AG08396 (cell line): ENCODE results near the gene USP13.
"Not testable (repeated sequence)": the region's sequence is repeated elsewhere in the genome, so short reads cannot be mapped to it uniquely, and the experiment has no call there.

ENCODE experiments used
- DNase-seq: peaks from one replicate; pipeline ENCODE4 v3.0.0; 2012; ENCODE audit warnings: low spot score, mixed read lengths

The USP13 gene

DNA sequence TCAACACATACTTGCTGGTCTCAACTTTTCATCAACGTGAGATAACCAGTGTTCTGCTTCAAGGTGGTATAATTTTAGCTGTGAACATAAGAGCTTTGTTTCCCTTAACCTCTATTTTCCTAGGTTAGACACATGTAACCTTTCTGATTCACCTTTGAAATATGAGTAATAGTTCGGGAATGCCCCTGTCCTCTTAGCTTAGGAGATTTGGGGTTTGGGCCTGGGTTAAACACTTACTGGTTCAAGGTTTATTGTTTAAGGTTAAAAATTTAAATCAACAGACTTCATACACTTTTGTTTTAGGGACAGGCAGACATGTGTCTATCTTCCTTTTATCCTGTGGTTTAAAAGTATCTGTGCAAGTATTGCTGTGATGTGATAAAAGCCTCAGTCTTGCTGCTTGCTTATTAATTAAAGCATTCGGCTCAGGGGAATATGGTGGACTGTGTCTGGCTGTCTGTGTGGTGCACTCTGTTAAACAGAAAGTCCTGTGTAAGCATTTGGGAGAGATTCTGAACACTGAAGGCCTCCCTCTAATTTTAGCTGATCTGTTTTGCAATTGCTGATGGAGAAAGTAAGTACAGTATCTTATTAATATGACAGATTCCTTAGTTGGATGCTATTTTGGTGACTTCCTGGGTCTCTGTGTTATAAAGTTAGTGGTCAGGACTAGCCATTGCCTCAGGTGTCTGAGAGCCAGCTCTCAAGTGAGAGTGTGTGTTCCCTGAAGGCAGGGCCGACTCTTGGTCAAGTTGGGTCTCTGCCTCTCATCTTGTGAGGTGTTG is 81.8 kb downstream of the USP13 start:
- no peak for DNase-seq

- DNase-seq = no peak
These were observed 82.5 kb downstream of the USP13 start for GRCh38 chr3:179735321-179735720.

- no peak for DNase-seq
These were observed 86.2 kb downstream of the USP13 start for GRCh38 chr3:179738998-179739397.

GRCh38 chr3:179739816-179740594 is 87.2 kb downstream of the USP13 start:
- no peak for DNase-seq

- DNase-seq = no peak
These were observed 91.1 kb downstream of the USP13 start for GRCh38 chr3:179743913-179744312.

DNA sequence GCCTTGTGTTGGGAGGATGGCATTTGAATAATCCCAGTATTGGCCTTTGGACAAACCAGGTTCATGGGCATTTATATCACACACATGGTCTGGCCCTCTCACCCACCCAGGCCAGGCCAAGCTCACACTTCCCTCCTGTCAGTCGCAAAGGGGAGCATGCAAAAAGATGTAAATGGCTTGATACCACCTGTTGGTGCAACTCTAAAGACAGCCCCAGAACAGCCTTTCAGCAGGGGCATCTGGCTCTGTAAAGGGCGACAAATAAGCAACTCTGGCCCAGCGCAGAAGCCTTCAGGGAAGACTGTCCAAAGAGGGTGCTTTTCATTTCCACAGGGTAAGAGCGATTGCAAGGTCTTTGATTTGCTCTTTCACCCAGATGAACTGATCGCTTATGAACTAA is 91.8 kb downstream of the USP13 start:
- DNase-seq = no peak

GRCh38 chr3:179745079-179745478 is 92.2 kb downstream of the USP13 start:
- no peak for DNase-seq

DNA sequence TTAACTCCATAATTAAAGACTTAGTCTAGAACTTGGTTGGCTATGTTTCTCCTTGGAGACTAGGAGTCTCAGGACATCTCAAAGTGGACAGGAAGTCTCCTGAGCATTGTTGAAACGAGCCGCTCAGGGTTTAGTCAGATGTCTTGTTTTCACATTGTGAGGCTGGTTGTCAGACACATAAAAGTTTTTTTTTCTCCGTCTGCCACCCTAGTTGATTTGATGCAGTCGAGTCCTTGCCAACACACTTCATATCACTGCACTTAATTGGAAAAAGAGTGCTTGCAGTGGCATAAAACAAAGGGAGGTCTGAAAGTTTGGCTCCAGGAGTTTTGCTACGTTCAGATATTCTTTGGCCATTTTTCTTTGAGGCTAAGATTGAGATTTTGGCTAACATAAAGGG is 92.9 kb downstream of the USP13 start:
- no peak for DNase-seq

- peak; percentile 40 for DNase-seq
These were observed 98.0 kb downstream of the USP13 start for GRCh38 chr3:179750720-179751328.

DNA sequence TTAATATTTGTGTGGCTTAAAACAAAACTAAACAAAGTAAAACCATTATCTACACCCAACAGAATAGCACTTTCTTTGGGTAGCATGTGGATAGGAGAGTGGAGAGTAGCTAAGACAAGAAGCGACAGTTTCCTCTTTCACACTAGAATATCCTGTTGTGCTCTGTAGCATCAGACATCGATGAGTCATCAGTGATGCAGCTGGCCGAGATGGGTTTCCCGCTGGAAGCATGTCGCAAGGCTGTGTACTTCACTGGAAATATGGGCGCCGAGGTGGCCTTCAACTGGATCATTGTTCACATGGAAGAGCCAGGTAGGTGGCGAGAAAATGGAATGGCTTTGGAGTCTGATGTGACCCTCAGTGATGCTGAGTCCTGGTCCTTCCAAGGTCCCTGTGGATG is 108.1 kb downstream of the USP13 start:
- no peak for DNase-seq

GRCh38 chr3:179765396-179765795 is 112.6 kb downstream of the USP13 start:
- no peak for DNase-seq

- no peak for DNase-seq
These were observed 113.7 kb downstream of the USP13 start for GRCh38 chr3:179766416-179767133.

DNA sequence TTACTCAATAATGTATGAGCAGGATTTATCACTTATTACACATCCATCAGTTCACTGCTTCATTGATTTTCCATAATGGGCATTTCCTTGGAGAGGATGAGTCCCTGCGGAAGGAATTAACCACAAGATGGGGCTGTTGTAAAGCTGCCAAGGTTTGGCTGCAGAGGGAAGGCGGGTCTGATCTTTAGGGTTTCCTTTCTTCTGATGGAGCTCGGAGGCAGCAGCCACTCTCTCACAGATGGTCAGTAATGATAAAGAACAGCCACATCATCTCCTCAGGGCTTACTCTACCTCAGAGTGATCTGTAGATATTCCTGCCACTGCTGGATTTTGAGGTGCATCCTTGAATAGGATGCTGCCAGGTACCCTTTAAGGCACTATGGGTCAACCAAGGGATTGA is 115.2 kb downstream of the USP13 start:
- DNase-seq = peak; percentile 80

DNA sequence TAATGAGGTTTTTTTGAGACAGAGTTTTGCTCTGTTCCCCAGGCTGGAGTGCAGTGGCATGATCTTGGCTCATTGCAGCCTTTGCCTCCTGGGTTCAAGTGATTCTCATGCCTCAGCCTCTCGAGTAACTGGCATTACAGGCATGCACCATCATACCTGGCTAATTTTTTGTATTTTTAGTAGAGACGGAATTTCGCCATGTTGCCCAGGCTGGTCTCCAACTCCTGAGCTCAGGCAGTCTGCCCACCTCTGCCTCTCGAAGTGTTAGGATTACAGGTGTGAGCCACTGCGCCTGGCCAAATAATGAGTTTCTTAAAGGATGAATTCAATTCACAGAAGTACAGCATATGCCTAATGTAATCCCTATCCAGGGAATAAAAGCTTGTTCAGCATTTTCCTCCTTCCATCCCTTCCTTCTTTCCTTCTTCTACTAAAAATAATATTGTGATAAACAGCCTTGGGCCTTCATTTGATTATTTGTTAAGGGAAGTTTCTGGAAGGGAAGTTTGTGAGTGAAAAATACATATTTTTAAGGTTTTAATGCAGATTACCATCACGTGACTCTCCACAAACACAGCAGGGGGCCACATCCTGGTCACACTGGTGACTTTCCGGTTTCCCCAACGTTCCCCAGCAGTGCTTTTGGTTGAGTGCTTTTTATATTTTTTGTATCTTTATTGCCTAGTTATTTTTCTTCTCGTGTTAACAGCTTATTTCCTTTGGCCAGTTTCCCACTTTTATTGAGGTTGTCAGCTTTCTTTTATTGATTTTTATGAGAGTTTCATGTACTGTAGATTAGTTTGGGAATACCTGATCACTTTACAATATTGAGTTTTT is 116.8 kb downstream of the USP13 start:
- DNase-seq = no peak

DNA sequence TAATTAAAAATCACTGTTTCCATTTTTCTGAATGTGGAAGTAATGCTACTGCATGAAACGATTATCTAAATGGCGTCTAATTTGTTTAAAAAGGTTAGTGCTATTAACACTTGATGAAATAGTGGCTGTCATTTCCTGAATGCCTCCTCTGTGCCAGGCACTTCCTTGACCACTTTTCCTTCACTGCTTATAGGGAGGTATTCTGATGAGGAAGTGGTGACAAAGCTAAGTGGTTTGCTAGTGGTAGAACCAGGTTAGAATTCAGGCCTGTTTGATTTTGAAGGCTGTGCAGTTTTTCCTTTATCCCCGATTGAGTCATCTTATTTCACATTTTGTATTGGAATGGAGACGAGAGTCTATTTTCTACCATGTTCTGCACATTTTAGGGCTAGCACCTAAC is 119.0 kb downstream of the USP13 start:
- no peak for DNase-seq

GRCh38 chr3:179772297-179772696 is 119.5 kb downstream of the USP13 start:
- no peak for DNase-seq

DNA sequence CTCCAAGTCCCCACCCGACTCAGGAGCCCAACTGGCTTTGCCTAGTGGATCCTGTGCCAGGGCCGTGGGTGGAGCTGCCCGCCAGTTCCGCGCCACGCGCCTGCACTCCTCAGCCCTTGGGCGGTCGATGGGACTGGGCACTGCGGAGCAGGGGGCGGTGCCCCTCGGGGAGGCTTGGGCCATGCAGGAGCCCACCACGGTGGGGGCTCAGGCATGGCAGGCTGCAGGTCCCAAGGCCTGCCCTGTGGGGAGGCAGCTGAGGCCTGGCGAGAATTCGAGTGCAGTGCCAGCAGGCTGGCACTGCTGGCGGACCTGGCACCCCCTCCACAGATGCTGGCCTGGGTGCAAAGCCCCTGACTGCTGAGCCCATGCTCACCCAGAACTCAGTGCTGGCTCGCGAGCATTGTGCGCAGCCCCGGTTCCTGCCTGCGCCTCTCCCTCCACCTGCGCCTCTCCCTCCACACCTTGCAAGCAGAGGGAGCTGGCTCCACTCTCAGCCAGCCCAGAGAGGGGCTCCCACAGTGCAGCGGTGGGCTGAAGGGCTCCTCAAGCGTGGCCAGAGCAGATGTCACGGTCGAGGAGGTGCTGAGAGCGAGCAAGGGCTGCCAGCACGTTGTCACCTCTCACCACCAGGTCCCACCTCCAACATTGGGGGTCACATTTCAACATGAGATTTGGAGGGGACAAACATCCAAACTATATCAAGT is 122.7 kb downstream of the USP13 start:
- DNase-seq = no peak

DNA sequence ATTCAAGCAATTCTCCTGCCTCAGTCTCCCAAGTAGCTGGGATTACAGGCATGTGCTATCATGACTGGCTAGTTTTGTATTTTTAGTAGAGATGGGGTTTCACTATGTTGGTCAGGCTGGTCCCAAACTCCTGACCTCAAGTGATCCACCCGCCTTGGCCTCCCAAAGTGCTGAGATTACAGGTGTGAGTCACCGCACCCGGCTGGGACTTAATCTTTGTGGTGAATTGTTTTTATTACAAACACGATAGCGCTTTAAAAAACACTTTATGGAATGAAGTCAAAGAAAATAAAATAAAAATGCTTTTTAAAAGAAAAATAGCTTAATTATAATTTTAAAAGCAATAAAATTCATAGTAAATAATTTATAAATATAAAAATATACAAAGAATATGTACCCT is 130.0 kb downstream of the USP13 start:
- not testable (repeated sequence) for DNase-seq

DNA sequence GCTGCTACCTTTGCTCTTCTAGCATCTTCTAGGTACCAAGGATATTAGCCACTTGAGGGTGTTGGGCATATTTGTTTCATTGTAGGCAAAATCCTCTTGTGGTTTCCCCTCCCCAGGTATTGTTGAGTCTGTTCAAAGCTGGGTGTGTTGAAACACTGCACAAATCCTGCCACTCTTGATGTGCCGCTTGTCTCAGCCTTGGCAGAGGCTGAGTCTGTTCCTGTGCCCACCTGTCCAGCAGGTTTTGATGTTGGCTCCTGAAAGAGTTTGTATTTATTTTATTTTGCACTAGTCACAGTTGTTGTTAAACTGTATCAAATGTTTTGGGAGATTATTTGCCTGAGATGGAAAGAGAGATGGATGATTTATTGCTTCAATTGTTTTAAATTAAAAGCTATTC is 136.2 kb downstream of the USP13 start:
- no peak for DNase-seq

DNA sequence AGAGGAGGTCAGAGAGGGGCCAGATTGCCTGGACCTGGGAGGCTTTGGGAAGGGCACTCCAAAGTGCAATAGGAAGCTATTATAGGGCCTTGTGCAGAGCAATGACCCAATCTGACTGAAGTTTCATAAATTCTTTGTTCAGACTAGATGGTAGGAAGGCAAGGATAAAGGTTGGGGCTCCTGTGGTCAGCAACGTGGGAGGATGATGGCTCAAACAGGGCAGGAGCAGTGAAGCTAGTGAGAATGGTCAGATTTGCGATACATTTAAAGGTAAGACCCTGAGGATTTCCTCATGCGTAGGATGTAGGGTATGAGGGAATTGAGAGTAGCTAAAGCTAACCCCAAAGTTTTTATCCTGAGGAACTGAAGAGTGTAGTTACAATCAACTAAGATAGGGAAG is 139.0 kb downstream of the USP13 start:
- no peak for DNase-seq

DNA sequence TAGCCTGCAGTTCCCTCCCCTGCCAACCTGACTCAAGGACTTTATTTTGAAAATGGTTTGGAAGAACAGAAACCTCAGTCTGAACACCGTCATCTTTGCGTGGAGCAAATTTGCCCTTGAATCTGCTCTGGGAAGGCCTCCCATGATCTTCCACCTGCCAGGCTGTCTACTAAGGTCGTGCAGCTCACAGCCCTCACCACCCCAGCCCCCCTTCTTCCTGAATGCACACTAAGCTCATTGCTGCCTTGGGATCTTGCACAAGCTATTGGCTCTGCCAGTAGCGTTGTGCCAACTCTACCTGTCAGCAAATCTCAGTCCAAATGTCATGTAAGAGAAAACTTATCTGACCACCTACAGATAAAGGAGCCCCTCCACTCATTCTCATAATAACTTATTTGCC is 141.5 kb downstream of the USP13 start:
- DNase-seq = no peak
